HEK293 (cell line): ENCODE results near the gene UHRF1.

Source experiments
- KLF7 ChIP-seq: fragments of 450-650 bp; formaldehyde crosslinking; IDR thresholded peaks from 2 replicates; pipeline ENCODE4 v1.5.1; 2016; ENCODE audit warnings: missing biosample characterization, missing genetic modification characterization, borderline replicate concordance
- PRDM6 ChIP-seq: fragments of 450-650 bp; formaldehyde crosslinking; IDR thresholded peaks from 2 replicates; pipeline ENCODE4 v1.5.1; 2017; ENCODE audit warnings: missing biosample characterization, missing genetic modification characterization
- RBAK ChIP-seq: fragments of 450-650 bp; formaldehyde crosslinking; IDR thresholded peaks from 2 replicates; pipeline ENCODE4 v1.5.1; 2016; ENCODE audit warnings: missing biosample characterization, missing genetic modification characterization
- REPIN1 ChIP-seq: fragments of 450-650 bp; formaldehyde crosslinking; IDR thresholded peaks from 2 replicates; pipeline ENCODE4 v1.5.1; 2017; ENCODE audit warnings: missing biosample characterization, missing genetic modification characterization, low read depth
- WT1 ChIP-seq: fragments of 450-650 bp; formaldehyde crosslinking; IDR thresholded peaks from 2 replicates; pipeline ENCODE4 v1.5.1; 2016; ENCODE audit warnings: missing biosample characterization, missing genetic modification characterization
- YY2 ChIP-seq: fragments of 450-650 bp; formaldehyde crosslinking; IDR thresholded peaks from 2 replicates; pipeline ENCODE4 v1.5.1; 2016; ENCODE audit warnings: missing biosample characterization, missing genetic modification characterization
- ZBTB17 ChIP-seq: fragments of 450-650 bp; formaldehyde crosslinking; IDR thresholded peaks from 2 replicates; pipeline ENCODE4 v1.5.1; 2016; ENCODE audit warnings: missing biosample characterization, missing genetic modification characterization
- ZBTB7A ChIP-seq: fragments of 450-650 bp; formaldehyde crosslinking; IDR thresholded peaks from 2 replicates; pipeline ENCODE4 v1.5.1; 2016; ENCODE audit warnings: low read depth, missing biosample characterization, missing genetic modification characterization
- ZEB2 ChIP-seq: fragments of 450-650 bp; formaldehyde crosslinking; IDR thresholded peaks from 2 replicates; pipeline ENCODE4 v1.5.1; 2016; ENCODE audit warnings: missing biosample characterization, missing genetic modification characterization
- ZNF174 ChIP-seq: fragments of 450-650 bp; formaldehyde crosslinking; IDR thresholded peaks from 2 replicates; pipeline ENCODE4 v1.5.0; 2017; ENCODE audit warnings: missing biosample characterization, mild to moderate bottlenecking, missing genetic modification characterization
- ZNF18 ChIP-seq: fragments of 450-650 bp; formaldehyde crosslinking; IDR thresholded peaks from 2 replicates; pipeline ENCODE4 v1.5.1; 2016; ENCODE audit warnings: missing biosample characterization, missing genetic modification characterization
- ZNF2 ChIP-seq: fragments of 450-650 bp; formaldehyde crosslinking; IDR thresholded peaks from 2 replicates; pipeline ENCODE4 v1.5.1; 2016; ENCODE audit warnings: missing biosample characterization, missing genetic modification characterization
- ZNF223 ChIP-seq: fragments of 450-650 bp; formaldehyde crosslinking; IDR thresholded peaks from 2 replicates; pipeline ENCODE4 v1.5.1; 2016; ENCODE audit warnings: missing biosample characterization, missing genetic modification characterization
- ZNF341 ChIP-seq: fragments of 450-650 bp; formaldehyde crosslinking; IDR thresholded peaks from 2 replicates; pipeline ENCODE4; 2016; ENCODE audit warnings: low read depth, missing biosample characterization, missing genetic modification characterization
- ZNF366 ChIP-seq: fragments of 450-650 bp; formaldehyde crosslinking; conservative IDR thresholded peaks from 2 replicates; pipeline ENCODE4 v1.5.1; 2016; ENCODE audit warnings: missing biosample characterization, missing genetic modification characterization
- ZNF449 ChIP-seq: fragments of 450-650 bp; formaldehyde crosslinking; IDR thresholded peaks from 2 replicates; pipeline ENCODE4 v1.5.1; 2017; ENCODE audit warnings: missing biosample characterization, mild to moderate bottlenecking, missing genetic modification characterization, moderate library complexity
- ZNF48 ChIP-seq: fragments of 450-650 bp; formaldehyde crosslinking; IDR thresholded peaks from 2 replicates; pipeline ENCODE4 v1.5.1; 2016; ENCODE audit warnings: missing biosample characterization, missing genetic modification characterization
- ZNF560 ChIP-seq: fragments of 450-650 bp; formaldehyde crosslinking; IDR thresholded peaks from 2 replicates; pipeline ENCODE4 v1.5.1; 2017; ENCODE audit warnings: missing biosample characterization, missing genetic modification characterization, borderline replicate concordance
- ZNF571 ChIP-seq: fragments of 450-650 bp; formaldehyde crosslinking; IDR thresholded peaks from 2 replicates; pipeline ENCODE4 v1.5.0; 2017; ENCODE audit warnings: missing biosample characterization, missing genetic modification characterization
- ZNF621 ChIP-seq: fragments of 450-650 bp; formaldehyde crosslinking; IDR thresholded peaks from 2 replicates; pipeline ENCODE4 v1.5.1; 2017; ENCODE audit warnings: missing biosample characterization, missing genetic modification characterization
- ZNF639 ChIP-seq: fragments of 450-650 bp; formaldehyde crosslinking; IDR thresholded peaks from 2 replicates; pipeline ENCODE4 v1.5.1; 2016; ENCODE audit warnings: missing biosample characterization, missing genetic modification characterization
- ZNF776 ChIP-seq: fragments of 450-650 bp; formaldehyde crosslinking; IDR thresholded peaks from 2 replicates; pipeline ENCODE4 v1.5.0; 2017; ENCODE audit warnings: missing biosample characterization, missing genetic modification characterization, borderline replicate concordance
- ZNF830 ChIP-seq: fragments of 450-650 bp; IDR thresholded peaks from 2 replicates; pipeline ENCODE4 v1.5.0; 2018; ENCODE audit warnings: missing biosample characterization, missing genetic modification characterization, low read depth, mild to moderate bottlenecking, moderate library complexity
- ZNF843 ChIP-seq: fragments of 450-650 bp; formaldehyde crosslinking; IDR thresholded peaks from 2 replicates; pipeline ENCODE4 v1.5.1; 2016; ENCODE audit warnings: missing biosample characterization, missing genetic modification characterization
- ZSCAN23 ChIP-seq: fragments of 450-650 bp; formaldehyde crosslinking; IDR thresholded peaks from 2 replicates; pipeline ENCODE4 v1.5.1; 2016; ENCODE audit warnings: missing biosample characterization, missing genetic modification characterization
- ZSCAN4 ChIP-seq: fragments of 450-650 bp; formaldehyde crosslinking; IDR thresholded peaks from 2 replicates; pipeline ENCODE4 v1.5.1; 2017; ENCODE audit warnings: missing biosample characterization, missing genetic modification characterization
- TF ChIP-seq, protein P1 (sequence below): fragments of 450-650 bp; formaldehyde crosslinking; IDR thresholded peaks from 2 replicates; pipeline ENCODE4 v1.5.1; 2016; ENCODE audit warnings: missing biosample characterization, missing genetic modification characterization
- TF ChIP-seq, protein P2 (sequence below): fragments of 450-650 bp; formaldehyde crosslinking; IDR thresholded peaks from 2 replicates; pipeline ENCODE4 v1.5.1; 2016; ENCODE audit warnings: missing biosample characterization, missing genetic modification characterization, low read depth

Gene UHRF1

GRCh38 chr19:4911786-4912672, 2.7 kb downstream of the UHRF1 start (continued):
- no peak for TF ChIP-seq PRDM6 (tag by site-specific recombination)
- TF ChIP-seq ZSCAN4, result no peak
- TF ChIP-seq ZNF174 (tag by site-specific recombination), result no peak
- TF ChIP-seq RBAK (tag by site-specific recombination), result no peak
- no peak for TF ChIP-seq ZBTB7A (tag by site-specific recombination)
- TF ChIP-seq, protein P1, sequence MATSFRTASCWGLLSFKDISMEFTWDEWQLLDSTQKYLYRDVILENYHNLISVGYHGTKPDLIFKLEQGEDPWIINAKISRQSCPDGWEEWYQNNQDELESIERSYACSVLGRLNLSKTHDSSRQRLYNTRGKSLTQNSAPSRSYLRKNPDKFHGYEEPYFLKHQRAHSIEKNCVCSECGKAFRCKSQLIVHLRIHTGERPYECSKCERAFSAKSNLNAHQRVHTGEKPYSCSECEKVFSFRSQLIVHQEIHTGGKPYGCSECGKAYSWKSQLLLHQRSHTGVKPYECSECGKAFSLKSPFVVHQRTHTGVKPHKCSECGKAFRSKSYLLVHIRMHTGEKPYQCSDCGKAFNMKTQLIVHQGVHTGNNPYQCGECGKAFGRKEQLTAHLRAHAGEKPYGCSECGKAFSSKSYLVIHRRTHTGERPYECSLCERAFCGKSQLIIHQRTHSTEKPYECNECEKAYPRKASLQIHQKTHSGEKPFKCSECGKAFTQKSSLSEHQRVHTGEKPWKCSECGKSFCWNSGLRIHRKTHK, result no peak
- TF ChIP-seq ZNF560 (tag by site-specific recombination), result no peak
- TF ChIP-seq ZEB2 (tag by site-specific recombination), result peak; percentile 63; the same call in 1 of the 2 replicates
- TF ChIP-seq ZNF2 (tag by site-specific recombination), result peak; percentile 47; the same call in 1 of the 2 replicates
- no peak for TF ChIP-seq ZSCAN23 (tag by site-specific recombination)
- no peak for TF ChIP-seq WT1 (tag by site-specific recombination)
- TF ChIP-seq KLF7 (tag by site-specific recombination), result no peak
- TF ChIP-seq ZNF341 (tag by site-specific recombination), result no peak
- TF ChIP-seq ZNF48, result no peak
- peak; percentile 51; the same call in 1 of the 2 replicates for TF ChIP-seq ZNF18
- no peak for TF ChIP-seq ZNF621 (tag by site-specific recombination)
- peak; percentile 60 for TF ChIP-seq ZBTB17
- no peak for TF ChIP-seq ZNF571
- no peak; the same call in 1 of the 2 replicates for TF ChIP-seq ZNF366 (tag by site-specific recombination)
- TF ChIP-seq ZNF776 (tag by site-specific recombination), result no peak
- TF ChIP-seq ZNF223, result no peak
- TF ChIP-seq REPIN1, result no peak
- TF ChIP-seq, protein P2, sequence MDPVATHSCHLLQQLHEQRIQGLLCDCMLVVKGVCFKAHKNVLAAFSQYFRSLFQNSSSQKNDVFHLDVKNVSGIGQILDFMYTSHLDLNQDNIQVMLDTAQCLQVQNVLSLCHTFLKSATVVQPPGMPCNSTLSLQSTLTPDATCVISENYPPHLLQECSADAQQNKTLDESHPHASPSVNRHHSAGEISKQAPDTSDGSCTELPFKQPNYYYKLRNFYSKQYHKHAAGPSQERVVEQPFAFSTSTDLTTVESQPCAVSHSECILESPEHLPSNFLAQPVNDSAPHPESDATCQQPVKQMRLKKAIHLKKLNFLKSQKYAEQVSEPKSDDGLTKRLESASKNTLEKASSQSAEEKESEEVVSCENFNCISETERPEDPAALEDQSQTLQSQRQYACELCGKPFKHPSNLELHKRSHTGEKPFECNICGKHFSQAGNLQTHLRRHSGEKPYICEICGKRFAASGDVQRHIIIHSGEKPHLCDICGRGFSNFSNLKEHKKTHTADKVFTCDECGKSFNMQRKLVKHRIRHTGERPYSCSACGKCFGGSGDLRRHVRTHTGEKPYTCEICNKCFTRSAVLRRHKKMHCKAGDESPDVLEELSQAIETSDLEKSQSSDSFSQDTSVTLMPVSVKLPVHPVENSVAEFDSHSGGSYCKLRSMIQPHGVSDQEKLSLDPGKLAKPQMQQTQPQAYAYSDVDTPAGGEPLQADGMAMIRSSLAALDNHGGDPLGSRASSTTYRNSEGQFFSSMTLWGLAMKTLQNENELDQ (tag by site-specific recombination), result no peak
- TF ChIP-seq ZNF639 (tag by site-specific recombination), result no peak; the same call in 1 of the 2 replicates
- TF ChIP-seq ZNF830 (tag by site-specific recombination), result no peak
- TF ChIP-seq ZNF843, result no peak
- TF ChIP-seq ZNF449 (tag by site-specific recombination), result no peak
- TF ChIP-seq YY2 (tag by site-specific recombination), result no peak
